ENCODE measurements around the gene ARID3B.
"Not testable (repeated sequence)": the region's sequence is repeated elsewhere in the genome, so short reads cannot be mapped to it uniquely, and the experiment has no call there.

Gene ARID3B

GRCh38 chr15:74540761-74541493 lies at the start of gene ARID3B:
Gene ARID3B, plus strand, starts transcription at chr15:74541220. Its CDS starts 2,717 bp downstream, at chr15:74543937.
- peak; percentile 98 for DNase-seq

- no peak for DNase-seq
Measured at GRCh38 chr15:74496648-74497047, 44.4 kb upstream of the ARID3B start.

GRCh38 chr15:74497584-74497983 lies 43.4 kb upstream of the ARID3B start:
- no peak for DNase-seq

GRCh38 chr15:74499366-74499765 lies 41.7 kb upstream of the ARID3B start:
- no peak for DNase-seq

GRCh38 chr15:74500401-74500800 lies 40.6 kb upstream of the ARID3B start:
- no peak for DNase-seq

GRCh38 chr15:74502301-74502700 lies 38.7 kb upstream of the ARID3B start:
- no peak for DNase-seq

GRCh38 chr15:74504418-74504817 lies 36.6 kb upstream of the ARID3B start:
- no peak for DNase-seq

- DNase-seq, result no peak
Measured at GRCh38 chr15:74504836-74505235, 36.2 kb upstream of the ARID3B start.

GRCh38 chr15:74505837-74506514 lies 35.0 kb upstream of the ARID3B start:
- no peak for DNase-seq

GRCh38 chr15:74506515-74506840 lies 34.5 kb upstream of the ARID3B start:
- DNase-seq, result no peak

- no peak for DNase-seq
Measured at GRCh38 chr15:74511583-74511982, 29.4 kb upstream of the ARID3B start.

- DNase-seq, result not testable (repeated sequence)
Measured at GRCh38 chr15:74514059-74514458, 27.0 kb upstream of the ARID3B start.

- no peak for DNase-seq
Measured at GRCh38 chr15:74517096-74517495, 23.9 kb upstream of the ARID3B start.

- no peak for DNase-seq
Measured at GRCh38 chr15:74519311-74519710, 21.7 kb upstream of the ARID3B start.

- DNase-seq, result no peak
Measured at GRCh38 chr15:74520407-74520806, 20.6 kb upstream of the ARID3B start.

GRCh38 chr15:74523982-74524381 lies 17.0 kb upstream of the ARID3B start:
- no peak for DNase-seq

GRCh38 chr15:74525309-74525708 lies 15.7 kb upstream of the ARID3B start:
- no peak for DNase-seq

GRCh38 chr15:74525945-74526344 lies 15.1 kb upstream of the ARID3B start:
- DNase-seq, result no peak

- no peak for DNase-seq
Measured at GRCh38 chr15:74528876-74529275, 12.1 kb upstream of the ARID3B start.

- no peak for DNase-seq
Measured at GRCh38 chr15:74529921-74530320, 11.1 kb upstream of the ARID3B start.

- no peak for DNase-seq
Measured at GRCh38 chr15:74530771-74531143, 10.3 kb upstream of the ARID3B start.

- DNase-seq, result no peak
Measured at GRCh38 chr15:74531144-74531811, 9.7 kb upstream of the ARID3B start.

- DNase-seq, result no peak
Measured at GRCh38 chr15:74535388-74536084, 5.5 kb upstream of the ARID3B start.

GRCh38 chr15:74537736-74538135 lies 3.3 kb upstream of the ARID3B start:
- DNase-seq, result no peak
